Measurements from ENCODE around the gene CDKN1A. TPM values are rescaled to one million over a fixed set of nuclear protein-coding genes. Genes with fewer than 3 reads are reported as not detected.

CDKN1A gene
- total RNA-seq, 1 donor from 2014 or later: 353 TPM

- Histone ChIP-seq H3K27me3 (no peaks in the 10 kb centered on the region), H3K9me3 (no peaks in the 10 kb centered on the region), H3K27ac (no peak overlapping the region), H3K4me1 (peaks cover 2 to 4% of the 10 kb centered on the region in 2 donors), H3K4me3 (no peak overlapping the region), H3K36me3 (peaks cover 9 to 17% of the 10 kb centered on the region in 2 donors)
- DNase-seq (ENCODE audit: low spot score in 2 of 2): no peak
- intact Hi-C loops (cut with DNase I): loop anchor here (5.0 kb wide), 1 partner anchor 66 kb away; no protein-coding TSS in a partner anchor
- TF ChIP-seq, protein P1, sequence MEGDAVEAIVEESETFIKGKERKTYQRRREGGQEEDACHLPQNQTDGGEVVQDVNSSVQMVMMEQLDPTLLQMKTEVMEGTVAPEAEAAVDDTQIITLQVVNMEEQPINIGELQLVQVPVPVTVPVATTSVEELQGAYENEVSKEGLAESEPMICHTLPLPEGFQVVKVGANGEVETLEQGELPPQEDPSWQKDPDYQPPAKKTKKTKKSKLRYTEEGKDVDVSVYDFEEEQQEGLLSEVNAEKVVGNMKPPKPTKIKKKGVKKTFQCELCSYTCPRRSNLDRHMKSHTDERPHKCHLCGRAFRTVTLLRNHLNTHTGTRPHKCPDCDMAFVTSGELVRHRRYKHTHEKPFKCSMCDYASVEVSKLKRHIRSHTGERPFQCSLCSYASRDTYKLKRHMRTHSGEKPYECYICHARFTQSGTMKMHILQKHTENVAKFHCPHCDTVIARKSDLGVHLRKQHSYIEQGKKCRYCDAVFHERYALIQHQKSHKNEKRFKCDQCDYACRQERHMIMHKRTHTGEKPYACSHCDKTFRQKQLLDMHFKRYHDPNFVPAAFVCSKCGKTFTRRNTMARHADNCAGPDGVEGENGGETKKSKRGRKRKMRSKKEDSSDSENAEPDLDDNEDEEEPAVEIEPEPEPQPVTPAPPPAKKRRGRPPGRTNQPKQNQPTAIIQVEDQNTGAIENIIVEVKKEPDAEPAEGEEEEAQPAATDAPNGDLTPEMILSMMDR (IDR thresholded peaks at IDR 0.05): no peak
These were observed 13.1 kb downstream of the CDKN1A start for GRCh38 chr6:36691612-36692011.

DNA sequence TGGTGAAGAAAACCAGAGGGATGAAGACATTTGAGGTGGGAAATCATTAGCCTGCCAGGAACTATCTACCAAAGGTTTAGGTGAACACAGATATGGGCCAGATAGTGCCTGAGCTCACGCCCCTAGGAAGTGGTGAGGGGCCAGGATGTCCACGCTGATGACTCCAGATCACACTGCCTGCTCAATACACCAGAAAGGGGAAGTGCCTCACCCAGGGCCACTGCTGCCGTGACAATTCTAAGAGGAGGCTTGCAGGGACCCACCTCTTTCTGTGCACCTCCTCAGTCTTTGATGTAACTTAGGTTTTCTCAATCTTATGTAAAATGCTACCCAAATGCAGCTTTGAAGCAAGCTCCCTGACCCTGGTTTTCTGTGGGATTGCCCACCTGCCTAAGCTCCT lies 13.7 kb downstream of the CDKN1A start:
- no peaks in the 10 kb centered on the region for H3K9me3 ChIP-seq
- H3K4me3 ChIP-seq: no peak overlapping the region
- peaks cover 4 to 11% of the 10 kb centered on the region in 2 donors for H3K36me3 ChIP-seq
- no peaks in the 10 kb centered on the region for H3K27me3 ChIP-seq
- TF ChIP-seq, protein P1 (IDR thresholded peaks at IDR 0.05): no peak
- no peak for DNase-seq (ENCODE audit: low spot score in 2 of 2)
- intact Hi-C loops (cut with DNase I): loop anchor here (5.0 kb wide), 1 partner anchor 65 kb away; no protein-coding TSS in a partner anchor
- no peak overlapping the region for H3K27ac ChIP-seq
- H3K4me1 ChIP-seq: peaks cover 2 to 4% of the 10 kb centered on the region in 2 donors

GRCh38 chr6:36692861-36693702 lies 14.6 kb downstream of the CDKN1A start:
- DNase-seq (ENCODE audit: low spot score in 2 of 2): no peak
- H3K9me3 ChIP-seq: no peaks in the 10 kb centered on the region
- TF ChIP-seq, protein P1 (IDR thresholded peaks at IDR 0.05): no peak
- intact Hi-C loops (cut with DNase I): loop anchor here (5.0 kb wide), 1 partner anchor 64 kb away; no protein-coding TSS in a partner anchor
- peaks cover 0 to 3% of the 10 kb centered on the region in 2 donors for H3K36me3 ChIP-seq
- no peak overlapping the region for H3K4me3 ChIP-seq
- H3K27me3 ChIP-seq: no peaks in the 10 kb centered on the region
- no peak overlapping the region for H3K27ac ChIP-seq
- peaks cover 2 to 4% of the 10 kb centered on the region in 2 donors for H3K4me1 ChIP-seq

DNA sequence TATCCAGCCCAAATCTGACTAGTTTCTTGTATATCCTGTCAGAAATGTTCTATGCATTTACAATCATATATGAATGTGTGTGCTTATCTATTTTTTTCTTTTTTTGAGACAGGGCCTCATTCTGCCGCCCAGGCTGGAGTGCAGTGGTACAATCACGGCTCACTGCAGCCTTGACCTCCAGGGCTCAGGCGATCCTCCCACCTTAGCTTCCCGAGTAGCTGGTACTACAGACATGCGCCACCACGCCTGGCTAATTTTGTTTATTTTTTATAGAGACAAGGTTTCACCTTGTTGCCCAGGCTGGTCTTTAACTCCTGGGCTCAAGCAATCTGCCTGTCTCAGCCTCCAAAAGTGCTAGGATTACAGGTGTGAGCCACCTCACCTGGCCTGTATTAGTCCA lies 16.1 kb downstream of the CDKN1A start:
- no peaks in the 10 kb centered on the region for H3K36me3 ChIP-seq
- no peak overlapping the region for H3K27ac ChIP-seq

GRCh38 chr6:36695414-36695813 lies 16.9 kb downstream of the CDKN1A start:
- H3K36me3 ChIP-seq: no peaks in the 10 kb centered on the region
- no peaks in the 10 kb centered on the region for H3K27me3 ChIP-seq
- intact Hi-C loops (cut with DNase I): no loop called here
- H3K27ac ChIP-seq: no peak overlapping the region
- TF ChIP-seq, protein P1 (IDR thresholded peaks at IDR 0.05): no peak
- no peak overlapping the region for H3K4me3 ChIP-seq
- DNase-seq (ENCODE audit: low spot score in 2 of 2): no peak
- H3K9me3 ChIP-seq: no peaks in the 10 kb centered on the region
- peaks cover 2 to 4% of the 10 kb centered on the region in 2 donors for H3K4me1 ChIP-seq

More for the DNA sequence above, 16.1 kb downstream of the CDKN1A start:
- DNase-seq (ENCODE audit: low spot score in 2 of 2): no peak
- Histone ChIP-seq H3K9me3 (no peaks in the 10 kb centered on the region), H3K4me3 (no peak overlapping the region), H3K4me1 (peaks cover 2 to 4% of the 10 kb centered on the region in 2 donors), H3K27me3 (no peaks in the 10 kb centered on the region)
- TF ChIP-seq, protein P1 (IDR thresholded peaks at IDR 0.05): no peak
- intact Hi-C loops (cut with DNase I): loop anchor here (5.0 kb wide), 1 partner anchor 63 kb away; no protein-coding TSS in a partner anchor
